HepG2 (cell line): ENCODE results near the gene SMOC1. TPM values are rescaled to one million over a fixed set of nuclear protein-coding genes. Genes with fewer than 3 reads are reported as not detected.

Experiments
- ARHGAP35 ChIP-seq: sonication (generic); formaldehyde crosslinking; IDR thresholded peaks from 2 replicates; pipeline ENCODE4 v1.9.0; 2022; ENCODE audit warnings: mild to moderate bottlenecking, inconsistent platforms, moderate library complexity, missing genetic modification reagents, borderline replicate concordance
- BORCS8-MEF2B ChIP-seq: sonication (generic); formaldehyde crosslinking; IDR thresholded peaks from 2 replicates; pipeline ENCODE4 v1.8.0; 2022; ENCODE audit warnings: mild to moderate bottlenecking, missing genetic modification reagents
- ERF ChIP-seq: IDR thresholded peaks from 2 replicates; pipeline ENCODE4 v1.6.1; 2018; ENCODE audit warnings: missing biosample characterization, missing genetic modification reagents
- FIP1L1 ChIP-seq: fragments of 200-400 bp; formaldehyde crosslinking; IDR thresholded peaks from 2 replicates; pipeline ENCODE4 v1.6.1; 2018; ENCODE audit warnings: low read depth, mild to moderate bottlenecking, low read length, moderate library complexity, borderline replicate concordance; ENCODE audit not compliant: insufficient read depth
- FOXK2 ChIP-seq: fragments of 450-650 bp; IDR thresholded peaks from 2 replicates; pipeline ENCODE4 v1.6.1; 2016
- GPN1 ChIP-seq: sonication (generic); formaldehyde crosslinking; IDR thresholded peaks from 2 replicates; pipeline ENCODE4 v1.5.1; 2020; ENCODE audit warnings: missing genetic modification reagents, borderline replicate concordance
- KDM6A ChIP-seq: IDR thresholded peaks from 2 replicates; pipeline ENCODE4 v1.6.1; 2016; ENCODE audit warnings: low read depth
- NR2F1 ChIP-seq, 2 experiments: fragments of 450-650 bp in 1 of 2; formaldehyde crosslinking in 1 of 2; IDR thresholded peaks; 2 replicates each; pipeline versions ENCODE4 v1.5.0 to v1.6.1; 2016 to 2020; ENCODE audit warnings: mild to moderate bottlenecking in 1 of 2, missing compliant biosample characterization in 1 of 2, missing genetic modification reagents in 1 of 2, moderate library complexity in 1 of 2
- NRL ChIP-seq: sonication (generic); formaldehyde crosslinking; IDR thresholded peaks from 2 replicates; pipeline ENCODE4 v1.5.0; 2020; ENCODE audit warnings: missing genetic modification reagents, mild to moderate bottlenecking, moderate library complexity, borderline replicate concordance
- SALL1 ChIP-seq: sonication (generic); formaldehyde crosslinking; IDR thresholded peaks from 2 replicates; pipeline ENCODE4 v1.8.0; 2022; ENCODE audit warnings: mild to moderate bottlenecking, missing genetic modification reagents
- ZFY ChIP-seq: sonication (generic); formaldehyde crosslinking; IDR thresholded peaks from 2 replicates; pipeline ENCODE4 v1.4.0; 2020; ENCODE audit warnings: missing genetic modification reagents
- ZNF24 ChIP-seq: fragments of 450-650 bp; IDR thresholded peaks from 2 replicates; pipeline ENCODE4 v1.6.1; 2017; ENCODE audit warnings: antibody characterized with exemption, mild to moderate bottlenecking
- ZNF251 ChIP-seq: sonication (generic); formaldehyde crosslinking; IDR thresholded peaks from 2 replicates; pipeline ENCODE4 v1.9.0; 2021; ENCODE audit warnings: mild to moderate bottlenecking, missing genetic modification reagents
- ZNF577 ChIP-seq: sonication (generic); formaldehyde crosslinking; IDR thresholded peaks from 2 replicates; pipeline ENCODE4 v1.4.0; 2020; ENCODE audit warnings: mild to moderate bottlenecking, low read depth, missing genetic modification reagents, borderline replicate concordance
- polyA plus RNA-seq, 8 experiments: library from polyadenylated mRNA; depleted of rRNA in 3 of 8; stranded (reverse) in 7 of 8; unstranded in 1 of 8; fragments of >200 nt; fragmentation: Illumina TruSeq in 4 of 8; extraction: Trizol in 4 of 8; gene quantifications; 2 replicates each; pipeline versions ENCODE4 v1.2.1 to v1.2.3, GENCODE V29; 2011 to 2016; ENCODE audit warnings: low read depth in 4 of 8, missing spikeins in 1 of 8, mixed read lengths in 1 of 8; ENCODE audit not compliant: insufficient read depth in 1 of 8
- total RNA-seq, 5 experiments: library from RNA; depleted of rRNA; stranded (reverse); fragments of >200 nt; fragmentation: Illumina TruSeq; extraction: Trizol; gene quantifications; 2 replicates each; pipeline ENCODE4 v1.2.3, GENCODE V29; 2016; ENCODE audit warnings: low read depth in 1 of 5
- TF ChIP-seq, protein P1 (sequence below): IDR thresholded peaks from 2 replicates; pipeline ENCODE4 v1.6.1; 2016; ENCODE audit warnings: missing compliant biosample characterization, missing genetic modification reagents, borderline replicate concordance
- TF ChIP-seq, protein P2 (sequence below): sonication (generic); formaldehyde crosslinking; IDR thresholded peaks from 2 replicates; pipeline ENCODE4 v1.8.1; 2023; ENCODE audit warnings: missing genetic modification reagents, mild to moderate bottlenecking, borderline replicate concordance
- TF ChIP-seq, protein P3 (sequence below): sonication (generic); formaldehyde crosslinking; IDR thresholded peaks from 2 replicates; pipeline ENCODE4 v1.5.0; 2020; ENCODE audit warnings: mild to moderate bottlenecking, missing genetic modification reagents
- TF ChIP-seq, protein P4 (sequence below), 2 experiments: sonication (generic) in 1 of 2; formaldehyde crosslinking in 1 of 2; IDR thresholded peaks; 2 replicates each; pipeline versions ENCODE4 v1.6.1 to v1.9.0; 2014 to 2022; ENCODE audit warnings: antibody characterized with exemption in 1 of 2, borderline replicate concordance in 1 of 2, inconsistent platforms in 1 of 2, low read depth in 1 of 2, missing genetic modification reagents in 1 of 2

Gene SMOC1
- total and polyA plus RNA-seq, 2 of the 13 experiments (the other 11 are each of a cell fraction or from before 2014, with no cell fraction given), result 17.8 to 35.6 TPM

DNA sequence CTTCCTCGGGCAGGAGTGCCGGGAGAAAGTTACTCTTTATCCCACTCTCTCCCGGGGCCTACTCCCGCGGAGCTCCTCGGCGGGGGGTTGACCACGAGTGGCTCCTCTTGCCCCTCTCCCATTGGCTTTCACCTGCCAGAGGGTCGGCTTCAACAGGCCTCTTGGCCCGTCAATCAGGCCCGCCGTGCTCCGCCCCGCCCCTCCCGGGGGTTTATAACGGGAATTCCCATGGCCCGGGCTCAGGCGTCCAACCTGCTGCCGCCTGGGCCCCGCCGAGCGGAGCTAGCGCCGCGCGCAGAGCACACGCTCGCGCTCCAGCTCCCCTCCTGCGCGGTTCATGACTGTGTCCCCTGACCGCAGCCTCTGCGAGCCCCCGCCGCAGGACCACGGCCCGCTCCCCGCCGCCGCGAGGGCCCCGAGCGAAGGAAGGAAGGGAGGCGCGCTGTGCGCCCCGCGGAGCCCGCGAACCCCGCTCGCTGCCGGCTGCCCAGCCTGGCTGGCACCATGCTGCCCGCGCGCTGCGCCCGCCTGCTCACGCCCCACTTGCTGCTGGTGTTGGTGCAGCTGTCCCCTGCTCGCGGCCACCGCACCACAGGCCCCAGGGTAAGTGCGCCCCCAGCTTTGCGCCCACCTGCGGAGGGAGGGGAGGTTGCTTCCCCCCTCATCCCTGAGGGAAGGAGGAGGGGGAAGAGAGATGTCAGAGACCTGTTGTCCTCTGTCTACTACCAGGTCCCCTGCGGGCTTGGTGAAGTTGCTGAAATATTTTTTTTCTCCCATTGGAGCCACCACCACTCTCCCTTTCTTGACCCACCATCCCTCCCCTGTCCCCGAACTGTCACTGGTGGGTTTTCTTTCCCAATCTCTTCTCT is at the start of gene SMOC1 (continued):
- TF ChIP-seq NR2F1 (CRISPR knock-in tag; IDR thresholded peaks at IDR 0.05) (no peak), FOXK2 (no peak), ERF (peak; percentile 35), BORCS8-MEF2B (CRISPR knock-in tag) (0 out of 2 replicates have a peak, but pooled peaks have one; percentile 34), ZNF251 (CRISPR knock-in tag) (no peak), ZFY (CRISPR knock-in tag) (peak; percentile 73), KDM6A (no peak), NRL (CRISPR knock-in tag) (peak; percentile 72), SALL1 (CRISPR knock-in tag) (peak; percentile 58; the same call in 1 of the 2 replicates), GPN1 (CRISPR knock-in tag) (no peak; the same call in 1 of the 2 replicates), ZNF24 (no peak), ZNF577 (no peak), FIP1L1 (no peak), ARHGAP35 (CRISPR knock-in tag) (no peak)
- TF ChIP-seq, protein P1, sequence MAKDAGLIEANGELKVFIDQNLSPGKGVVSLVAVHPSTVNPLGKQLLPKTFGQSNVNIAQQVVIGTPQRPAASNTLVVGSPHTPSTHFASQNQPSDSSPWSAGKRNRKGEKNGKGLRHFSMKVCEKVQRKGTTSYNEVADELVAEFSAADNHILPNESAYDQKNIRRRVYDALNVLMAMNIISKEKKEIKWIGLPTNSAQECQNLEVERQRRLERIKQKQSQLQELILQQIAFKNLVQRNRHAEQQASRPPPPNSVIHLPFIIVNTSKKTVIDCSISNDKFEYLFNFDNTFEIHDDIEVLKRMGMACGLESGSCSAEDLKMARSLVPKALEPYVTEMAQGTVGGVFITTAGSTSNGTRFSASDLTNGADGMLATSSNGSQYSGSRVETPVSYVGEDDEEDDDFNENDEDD (CRISPR knock-in tag), result 0 out of 2 replicates have a peak, but pooled peaks have one; percentile 33
- TF ChIP-seq, protein P2, sequence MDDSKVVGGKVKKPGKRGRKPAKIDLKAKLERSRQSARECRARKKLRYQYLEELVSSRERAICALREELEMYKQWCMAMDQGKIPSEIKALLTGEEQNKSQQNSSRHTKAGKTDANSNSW (CRISPR knock-in tag), result 0 out of 2 replicates have a peak, but pooled peaks have one; percentile 34
- TF ChIP-seq, protein P3, sequence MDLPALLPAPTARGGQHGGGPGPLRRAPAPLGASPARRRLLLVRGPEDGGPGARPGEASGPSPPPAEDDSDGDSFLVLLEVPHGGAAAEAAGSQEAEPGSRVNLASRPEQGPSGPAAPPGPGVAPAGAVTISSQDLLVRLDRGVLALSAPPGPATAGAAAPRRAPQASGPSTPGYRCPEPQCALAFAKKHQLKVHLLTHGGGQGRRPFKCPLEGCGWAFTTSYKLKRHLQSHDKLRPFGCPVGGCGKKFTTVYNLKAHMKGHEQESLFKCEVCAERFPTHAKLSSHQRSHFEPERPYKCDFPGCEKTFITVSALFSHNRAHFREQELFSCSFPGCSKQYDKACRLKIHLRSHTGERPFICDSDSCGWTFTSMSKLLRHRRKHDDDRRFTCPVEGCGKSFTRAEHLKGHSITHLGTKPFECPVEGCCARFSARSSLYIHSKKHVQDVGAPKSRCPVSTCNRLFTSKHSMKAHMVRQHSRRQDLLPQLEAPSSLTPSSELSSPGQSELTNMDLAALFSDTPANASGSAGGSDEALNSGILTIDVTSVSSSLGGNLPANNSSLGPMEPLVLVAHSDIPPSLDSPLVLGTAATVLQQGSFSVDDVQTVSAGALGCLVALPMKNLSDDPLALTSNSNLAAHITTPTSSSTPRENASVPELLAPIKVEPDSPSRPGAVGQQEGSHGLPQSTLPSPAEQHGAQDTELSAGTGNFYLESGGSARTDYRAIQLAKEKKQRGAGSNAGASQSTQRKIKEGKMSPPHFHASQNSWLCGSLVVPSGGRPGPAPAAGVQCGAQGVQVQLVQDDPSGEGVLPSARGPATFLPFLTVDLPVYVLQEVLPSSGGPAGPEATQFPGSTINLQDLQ, result peak; percentile 69; the same call in 1 of the 2 replicates
- TF ChIP-seq, protein P4, sequence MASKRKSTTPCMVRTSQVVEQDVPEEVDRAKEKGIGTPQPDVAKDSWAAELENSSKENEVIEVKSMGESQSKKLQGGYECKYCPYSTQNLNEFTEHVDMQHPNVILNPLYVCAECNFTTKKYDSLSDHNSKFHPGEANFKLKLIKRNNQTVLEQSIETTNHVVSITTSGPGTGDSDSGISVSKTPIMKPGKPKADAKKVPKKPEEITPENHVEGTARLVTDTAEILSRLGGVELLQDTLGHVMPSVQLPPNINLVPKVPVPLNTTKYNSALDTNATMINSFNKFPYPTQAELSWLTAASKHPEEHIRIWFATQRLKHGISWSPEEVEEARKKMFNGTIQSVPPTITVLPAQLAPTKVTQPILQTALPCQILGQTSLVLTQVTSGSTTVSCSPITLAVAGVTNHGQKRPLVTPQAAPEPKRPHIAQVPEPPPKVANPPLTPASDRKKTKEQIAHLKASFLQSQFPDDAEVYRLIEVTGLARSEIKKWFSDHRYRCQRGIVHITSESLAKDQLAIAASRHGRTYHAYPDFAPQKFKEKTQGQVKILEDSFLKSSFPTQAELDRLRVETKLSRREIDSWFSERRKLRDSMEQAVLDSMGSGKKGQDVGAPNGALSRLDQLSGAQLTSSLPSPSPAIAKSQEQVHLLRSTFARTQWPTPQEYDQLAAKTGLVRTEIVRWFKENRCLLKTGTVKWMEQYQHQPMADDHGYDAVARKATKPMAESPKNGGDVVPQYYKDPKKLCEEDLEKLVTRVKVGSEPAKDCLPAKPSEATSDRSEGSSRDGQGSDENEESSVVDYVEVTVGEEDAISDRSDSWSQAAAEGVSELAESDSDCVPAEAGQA (IDR thresholded peaks at IDR 0.05; ENCODE audit: low read depth), result no peak
- TF ChIP-seq, protein P4 (CRISPR knock-in tag; IDR thresholded peaks at IDR 0.05; ENCODE audit: borderline replicate concordance), result 0 out of 2 replicates have a peak, but pooled peaks have one; percentile 82
